ENCODE results near the gene CDH23.
A peak's percentile ranks its signal among the peaks of the same experiment; 100 is the strongest.

Gene CDH23

DNA sequence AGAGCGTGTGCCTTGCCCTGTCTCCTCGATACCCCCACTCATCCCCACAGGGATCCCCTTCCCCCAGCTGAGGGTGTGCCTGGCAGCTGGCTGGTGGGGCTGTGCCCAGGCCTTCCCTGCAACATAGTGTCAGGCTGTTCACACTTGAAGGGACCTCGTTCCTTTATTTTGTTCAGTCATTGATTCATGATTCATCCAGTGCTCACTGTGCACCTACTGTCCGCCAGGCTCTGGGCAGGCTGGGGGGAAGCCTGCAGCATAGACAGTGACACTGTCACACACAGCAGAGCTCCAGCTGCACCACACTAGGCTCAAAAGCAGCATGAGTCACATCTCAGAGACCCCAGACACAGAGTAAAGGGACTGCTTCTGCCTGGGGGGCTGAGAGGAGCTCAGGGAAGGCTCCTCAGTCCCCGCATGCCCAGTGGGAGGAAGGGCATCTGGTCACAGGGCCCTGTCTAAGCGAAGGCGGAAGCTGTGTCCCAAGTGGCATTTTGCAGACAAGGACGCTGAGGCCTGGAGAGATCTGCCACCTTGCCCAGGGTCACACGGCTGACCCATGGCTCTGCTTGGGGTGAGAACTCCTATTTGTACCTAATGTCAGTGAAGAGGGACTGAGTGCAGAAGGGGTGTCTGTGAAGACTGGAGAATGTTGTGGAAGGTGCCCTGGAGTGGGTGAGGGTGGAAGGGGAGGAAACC lies 27.9 kb downstream of the CDH23 start:
- DNase-seq: no peak

GRCh38 chr10:71426058-71426605 lies 29.4 kb downstream of the CDH23 start:
- no peak for DNase-seq

GRCh38 chr10:71427246-71427645 lies 30.5 kb downstream of the CDH23 start:
- peak; percentile 30 for DNase-seq

DNA sequence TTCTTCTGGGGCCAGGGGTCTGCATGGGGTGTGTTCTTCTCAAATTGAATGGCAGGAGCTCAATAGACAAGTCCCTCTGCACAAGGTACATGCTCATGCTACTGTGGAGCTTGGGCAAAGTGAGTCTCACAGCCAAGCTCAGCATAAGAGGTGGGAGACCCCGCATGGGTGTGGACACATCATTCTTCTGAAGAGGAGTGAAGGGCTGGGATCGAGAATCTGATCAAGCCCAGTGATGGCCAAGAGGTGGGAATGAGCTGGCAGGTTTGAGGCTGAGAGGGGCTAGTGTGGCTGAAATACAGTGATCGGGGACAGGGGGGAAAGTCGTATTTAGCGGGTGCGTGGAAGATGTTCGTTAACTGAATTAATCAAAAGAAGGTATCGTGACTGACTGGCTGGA lies 32.6 kb downstream of the CDH23 start:
- DNase-seq: no peak

DNA sequence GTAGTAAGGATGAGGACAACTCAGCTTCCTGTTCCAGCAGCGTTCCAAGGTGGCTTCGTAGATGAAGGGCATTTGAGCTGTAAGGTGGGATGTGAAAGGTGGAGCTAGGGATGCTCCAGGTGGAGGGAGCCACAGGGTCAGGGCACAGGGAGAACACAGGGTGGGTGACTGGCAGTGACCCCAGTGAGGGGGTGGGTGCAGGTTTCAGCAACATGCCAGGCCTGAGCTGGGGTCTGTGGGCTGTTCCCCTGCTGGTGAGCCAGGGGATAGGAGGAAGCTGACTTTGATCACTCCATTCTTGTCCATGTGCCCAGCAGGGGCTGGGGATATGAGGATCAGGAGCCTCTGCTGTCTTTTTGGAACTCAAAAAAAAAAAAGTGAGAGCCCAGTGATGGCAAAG lies 33.2 kb downstream of the CDH23 start:
- no peak for DNase-seq

- DNase-seq: peak; percentile 30
Measured at GRCh38 chr10:71431239-71432100, 34.8 kb downstream of the CDH23 start.

DNA sequence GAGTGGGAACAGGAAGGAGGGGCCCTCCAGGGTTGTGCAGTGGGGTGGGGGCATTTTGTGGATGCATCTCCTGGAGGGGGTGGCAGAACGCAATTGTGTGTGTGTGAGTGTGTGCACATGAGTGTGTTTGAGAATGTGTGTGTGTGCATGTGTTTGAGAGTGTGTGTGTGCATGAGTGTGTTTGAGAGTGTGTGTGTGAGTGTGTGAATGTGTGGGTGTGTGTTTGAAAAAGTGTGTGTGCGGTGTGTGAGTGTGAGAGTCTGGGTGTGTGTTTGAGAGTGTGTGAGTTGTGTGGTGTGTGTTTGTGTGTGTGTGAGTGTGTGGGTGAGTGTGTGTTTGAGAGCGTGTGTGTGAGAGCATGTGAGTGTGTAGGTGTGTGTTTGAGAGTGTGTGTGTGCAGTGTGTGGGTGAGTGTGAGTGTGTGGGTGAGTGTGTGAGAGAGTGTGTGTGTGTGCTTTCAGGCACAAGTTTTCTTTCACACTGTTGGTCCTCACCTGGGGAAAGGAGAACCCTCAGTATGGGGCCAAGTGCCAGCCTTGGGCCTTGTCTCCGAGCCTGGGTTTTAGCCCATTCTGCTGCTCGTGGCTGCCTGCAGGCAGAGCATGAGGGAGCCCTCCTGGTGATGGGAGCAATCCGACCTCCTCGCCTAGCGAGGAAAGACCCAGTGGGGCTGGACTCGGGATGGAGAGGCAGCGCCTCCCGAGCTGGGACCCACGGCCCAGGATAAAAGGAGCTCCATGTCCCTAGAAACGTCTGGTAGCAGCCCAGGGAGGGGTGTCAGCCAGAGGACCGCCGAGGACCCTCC lies 35.6 kb downstream of the CDH23 start:
- no peak for DNase-seq

- DNase-seq: no peak
Measured at GRCh38 chr10:71432956-71433767, 36.4 kb downstream of the CDH23 start.

DNA sequence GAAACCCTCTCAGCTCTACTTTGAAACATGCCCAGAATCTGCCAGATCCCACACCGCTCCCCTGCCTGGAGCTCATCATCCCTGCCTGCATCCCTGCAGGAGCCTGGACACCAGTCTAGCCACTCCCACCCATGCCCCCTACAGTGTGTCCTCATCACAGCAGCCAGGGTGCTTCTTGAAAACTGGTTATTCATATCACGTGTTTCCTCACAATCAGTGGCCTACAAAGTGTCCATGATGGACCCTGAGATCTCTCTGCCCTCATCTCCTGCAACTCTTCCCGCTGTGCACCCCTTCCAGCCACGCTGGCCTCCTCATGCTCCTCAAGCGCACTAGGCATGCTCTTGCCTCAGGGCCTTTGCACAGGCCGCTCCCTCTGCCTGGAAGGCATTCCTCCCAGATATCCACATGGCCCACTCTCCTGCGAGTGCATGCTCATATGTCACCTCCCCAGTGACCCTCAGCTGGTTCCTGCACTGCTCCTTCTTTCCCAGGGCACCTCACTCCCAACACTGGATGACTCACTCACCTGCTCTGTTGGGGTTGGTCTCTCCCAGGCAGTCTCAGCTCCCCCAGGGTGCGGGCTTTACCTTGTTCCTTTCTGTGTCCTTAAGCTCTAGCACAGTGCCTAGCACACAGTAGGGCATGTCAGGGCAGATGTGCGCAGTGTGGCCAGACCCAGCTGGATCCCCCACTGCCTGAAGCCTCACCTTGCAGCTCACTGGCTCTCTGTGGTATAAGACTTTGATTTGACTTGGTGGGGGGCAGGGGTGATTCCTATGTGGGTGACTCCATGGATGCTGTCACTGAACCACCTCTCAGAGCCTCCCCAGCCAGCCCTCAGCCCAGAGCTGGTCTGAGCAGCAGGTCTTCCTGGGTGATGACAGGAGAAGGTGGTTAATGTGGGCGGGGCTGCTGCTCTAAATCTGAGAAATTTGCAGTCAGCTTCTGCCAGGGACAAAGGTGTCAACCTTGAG lies 37.3 kb downstream of the CDH23 start:
- DNase-seq: no peak

- no peak for DNase-seq
Measured at GRCh38 chr10:71434760-71435394, 38.2 kb downstream of the CDH23 start.

GRCh38 chr10:71435571-71436267 lies 39.0 kb downstream of the CDH23 start:
- DNase-seq: no peak

- no peak for DNase-seq
Measured at GRCh38 chr10:71436268-71437125, 39.8 kb downstream of the CDH23 start.

DNA sequence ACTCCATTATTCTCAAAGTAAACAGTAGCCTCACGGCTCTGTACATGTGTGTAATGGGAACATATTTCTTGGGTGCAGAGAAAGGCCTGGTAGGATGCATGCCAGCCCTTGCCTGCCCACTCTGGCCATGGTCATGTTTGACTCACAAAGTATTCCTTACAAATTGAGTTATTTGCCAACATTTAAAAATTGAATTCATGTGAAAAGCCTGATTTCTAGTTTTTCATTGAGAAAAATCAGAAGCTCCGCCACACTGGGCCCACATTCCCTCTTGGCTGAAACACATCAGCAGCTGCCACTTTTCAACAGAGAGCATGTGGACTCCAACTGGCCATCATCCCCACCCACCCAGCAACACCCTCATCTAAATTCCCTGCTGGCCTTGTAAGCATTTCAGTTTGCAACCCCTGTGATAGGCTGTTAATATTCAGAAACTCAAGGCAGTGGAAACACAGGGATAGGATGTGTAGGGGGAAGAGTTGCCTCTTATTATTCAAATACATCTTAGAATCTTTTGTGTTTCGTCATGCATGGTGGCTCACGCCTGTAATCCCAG lies 40.9 kb downstream of the CDH23 start:
- no peak for DNase-seq

DNA sequence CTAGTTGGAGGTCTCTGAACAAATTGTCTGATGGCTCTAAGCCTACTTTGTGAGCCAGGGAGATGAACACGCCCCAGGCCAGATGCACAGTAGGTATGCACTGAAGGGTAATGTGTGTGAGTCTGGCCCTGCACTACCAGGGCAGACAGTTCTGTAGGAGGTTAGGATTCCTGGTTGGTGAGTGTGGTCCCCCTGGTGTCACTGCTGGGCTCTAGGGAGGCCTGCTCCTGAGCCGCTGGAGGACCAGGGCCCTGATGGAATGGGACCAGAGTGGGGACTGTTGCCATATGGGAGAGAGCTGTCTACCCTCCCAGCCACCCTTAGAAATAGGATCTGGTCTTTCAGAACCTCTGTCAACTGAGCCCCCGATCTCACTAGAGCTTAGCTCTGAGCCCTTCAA lies 42.0 kb downstream of the CDH23 start:
- no peak for DNase-seq

- no peak for DNase-seq
Measured at GRCh38 chr10:71439670-71440425, 43.1 kb downstream of the CDH23 start.

- no peak for DNase-seq
Measured at GRCh38 chr10:71440506-71441035, 43.9 kb downstream of the CDH23 start.

DNA sequence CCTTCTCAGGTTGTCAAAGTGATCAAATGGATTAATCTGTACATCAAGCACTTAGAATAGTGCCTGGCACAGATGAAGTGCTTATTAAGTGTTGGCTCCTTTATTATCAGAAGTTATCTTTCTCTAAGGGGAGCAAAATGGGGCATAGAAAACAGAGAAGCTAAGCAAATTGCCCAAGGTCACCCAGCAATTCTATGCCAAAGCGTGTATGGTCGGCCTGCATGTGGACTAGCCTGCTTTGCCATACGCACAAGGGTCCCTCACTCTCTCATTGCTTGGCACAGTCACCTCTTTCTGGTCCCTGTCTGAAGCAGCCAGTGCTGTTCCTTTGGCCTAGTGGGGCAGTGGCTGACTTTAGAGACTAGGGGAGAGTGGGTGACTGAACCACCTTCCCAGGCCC lies 45.3 kb downstream of the CDH23 start:
- DNase-seq: no peak
